K562 (cell line): Measurements from ENCODE around the gene GNAT2. TPM values are rescaled to one million over a fixed set of nuclear protein-coding genes. Genes with fewer than 3 reads are reported as not detected.

Experiments used
- ATAC-seq: fragments of 200-7000 bp; cut with Tn5 transposase; 3 replicates; pipeline ENCODE4 v1.9.1; 2020; ENCODE audit warnings: moderate library complexity
- BruUV-seq: library from RNA; stranded (reverse); fragments of 400-500 nt; replicated peaks from 2 replicates; lab custom pipeline; 2021; lab: Mats Ljungman, UMichigan
- CTCF ChIA-PET: fragments of 300-600 bp; formaldehyde crosslinking; extraction: SDS; loops from one replicate; lab custom pipeline; 2021; ENCODE audit warnings: low intra/inter-chr PET ratio; lab: Yijun Ruan, JAX
- POLR2A ChIA-PET: fragments of 300-600, 350-650 bp; sonication (Branson Sonifier 250); formaldehyde crosslinking; extraction: SDS; loops from one replicate; lab custom pipeline; 2021; ENCODE audit warnings: antibody characterized with exemption, inconsistent platforms; lab: Yijun Ruan, JAX
- DNase-seq, 4 experiments: peaks; one replicate each; pipeline versions ENCODE4 v3.0.0 to v3.0.0-alpha.2; 2011 to 2018; ENCODE audit warnings: low spot score in 3 of 4, mixed read lengths in 3 of 4; ENCODE audit errors: extremely low read depth in 1 of 4
- FAIRE-seq: peaks from 2 replicates; lab custom pipeline; 2011; peaks lifted over from hg19 to GRCh38; lab: Jason Lieb, UNC
- H2AFZ ChIP-seq: 2 replicates; pipeline ENCODE4 v1.6.0; 2011; ENCODE audit warnings: low read depth, low read length, control low read depth, inconsistent platforms
- H3K27ac ChIP-seq: fragments of 200-600 bp; 3 replicates; pipeline ENCODE4 v1.8.0; 2011; ENCODE audit warnings: low read depth, mild to moderate bottlenecking, control low read depth, inconsistent platforms, low read length, moderate library complexity, mixed read lengths; ENCODE audit errors: extremely low read depth
- H3K27me3 ChIP-seq, 2 experiments: fragments of 300-600 bp in 1 of 2; 2 replicates in 1 of 2; 3 replicates in 1 of 2; pipeline versions ENCODE4 v1.6.0 to v1.8.0; 2011; ENCODE audit warnings: inconsistent platforms in 2 of 2, low read length in 2 of 2, mild to moderate bottlenecking in 1 of 2, mixed read lengths in 1 of 2, moderate library complexity in 1 of 2; ENCODE audit not compliant: control insufficient read depth in 2 of 2, insufficient read depth in 2 of 2
- H3K36me3 ChIP-seq: fragments of 300-600 bp; 3 replicates; pipeline ENCODE4 v1.8.0; 2011; ENCODE audit warnings: mild to moderate bottlenecking, low read length, inconsistent platforms; ENCODE audit not compliant: control insufficient read depth, insufficient read depth
- H3K4me1 ChIP-seq, 2 experiments: fragments of 200-600 bp in 1 of 2; replicated peaks in 1 of 2; 2 replicates in 1 of 2; 3 replicates in 1 of 2; pipeline versions ENCODE4 v1.5.1 to v1.8.0; 2011; ENCODE audit warnings: inconsistent platforms in 2 of 2, low read length in 2 of 2, mild to moderate bottlenecking in 1 of 2, mixed read lengths in 1 of 2, moderate library complexity in 1 of 2; ENCODE audit not compliant: control insufficient read depth in 2 of 2, insufficient read depth in 2 of 2
- H3K4me2 ChIP-seq: 2 replicates; pipeline ENCODE4 v1.6.1; 2011; ENCODE audit warnings: low read length, control low read depth, inconsistent platforms, mixed read lengths; ENCODE audit not compliant: insufficient read depth
- H3K4me3 ChIP-seq: fragments of 200-600 bp; sonication (generic), shearing (Covaris generic); 2 replicates; pipeline ENCODE4 v1.5.1; 2016; ENCODE audit warnings: control low read depth, inconsistent platforms
- H3K79me2 ChIP-seq: fragments of 200-600 bp; 3 replicates; pipeline ENCODE4 v1.8.0; 2011; ENCODE audit warnings: low read length, inconsistent platforms; ENCODE audit not compliant: control insufficient read depth, insufficient read depth
- H3K9ac ChIP-seq, 2 experiments: 2 replicates each; pipeline versions ENCODE4 v1.6.0 to v1.6.1; 2011; ENCODE audit warnings: low read depth in 2 of 2, low read length in 2 of 2, control low read depth in 1 of 2, inconsistent platforms in 1 of 2, mild to moderate bottlenecking in 1 of 2, mixed read lengths in 1 of 2; ENCODE audit not compliant: insufficient read depth in 1 of 2
- H3K9me1 ChIP-seq: one replicate; pipeline ENCODE4 v1.6.0; 2011; ENCODE audit warnings: inconsistent platforms, mild to moderate bottlenecking, low read length, moderate library complexity; ENCODE audit not compliant: control insufficient read depth, insufficient read depth
- H3K9me3 ChIP-seq: replicated peaks from 2 replicates; pipeline ENCODE4 v1.5.1; 2011; ENCODE audit warnings: low read depth, low read length, inconsistent platforms; ENCODE audit not compliant: control insufficient read depth, insufficient read depth
- H4K20me1 ChIP-seq: replicated peaks from 2 replicates; pipeline ENCODE4 v1.6.1; 2011; ENCODE audit warnings: low read length, inconsistent platforms, mixed read lengths; ENCODE audit not compliant: control insufficient read depth, insufficient read depth
- CEBPB ChIP-seq: fragments of 450-650 bp; IDR thresholded peaks from 2 replicates; pipeline ENCODE4 v1.6.1; 2016; ENCODE audit warnings: missing genetic modification characterization, missing compliant biosample characterization
- CEBPG ChIP-seq, 3 experiments: fragments of 200-800 bp in 1 of 3; sonication (Bioruptor generic) in 1 of 3; sonication (generic) in 1 of 3; formaldehyde crosslinking in 1 of 3; IDR thresholded peaks in 2 of 3; conservative IDR thresholded peaks in 1 of 3; 2 replicates each; pipeline versions ENCODE4 v1.6.1 to v1.8.0; 2016 to 2022; ENCODE audit warnings: missing compliant biosample characterization in 2 of 3, missing genetic modification characterization in 2 of 3, mild to moderate bottlenecking in 1 of 3, missing genetic modification reagents in 1 of 3
- KDM4B ChIP-seq, 2 experiments: fragments of 450-650 bp in 1 of 2; sonication (generic) in 1 of 2; IDR thresholded peaks; 2 replicates each; pipeline ENCODE4 v1.6.1; 2016 to 2017; ENCODE audit warnings: borderline replicate concordance in 2 of 2, antibody characterized with exemption in 1 of 2, low read depth in 1 of 2, mild to moderate bottlenecking in 1 of 2
- PURB ChIP-seq: sonication (generic); formaldehyde crosslinking; IDR thresholded peaks from 2 replicates; pipeline ENCODE4 v1.9.0; 2021; ENCODE audit warnings: low read depth, mild to moderate bottlenecking, missing genetic modification reagents
- RAD51 ChIP-seq: fragments of 450-650 bp; IDR thresholded peaks from 2 replicates; pipeline ENCODE4 v1.7.1; 2016; ENCODE audit warnings: low read depth, mild to moderate bottlenecking, borderline replicate concordance
- ZC3H8 ChIP-seq: fragments of 450-650 bp; IDR thresholded peaks from 2 replicates; pipeline ENCODE4 v1.6.1; 2017
- WGBS: fragments of 100-300 bp; shearing (Covaris generic); methylation state at CpG from one replicate; pipeline ENCODE4 v1.1.6; 2016; ENCODE audit warnings: low coverage, mixed read lengths; ENCODE audit not compliant: insufficient coverage; ENCODE audit errors: missing lambda C conversion rate; 5-methylcytosine and 5-hydroxymethylcytosine counted together
- in situ Hi-C: fragments of 300-500 bp; cut with MboI; formaldehyde crosslinking; loops from 4 replicates; pipeline ENCODE4 v1.15.0; 2018; ENCODE audit warnings: inconsistent platforms, mixed read lengths
- intact Hi-C: fragments of 100-400 bp; cut with micrococcal nuclease; formaldehyde crosslinking; loops from 2 replicates; pipeline ENCODE4 v1.14.2; 2022
- polyA plus RNA-seq, 8 experiments: library from polyadenylated mRNA; depleted of rRNA in 4 of 8; stranded (reverse) in 5 of 8; unstranded in 3 of 8; fragments of >200 nt; fragmentation: Nextera tagmentation in 2 of 8; fragmentation: Illumina TruSeq in 1 of 8; extraction: Ambion mirVana in 2 of 8; extraction: Trizol in 1 of 8; gene quantifications; 2 replicates each; pipeline versions ENCODE4 v1.2.1 to v1.2.3, GENCODE V29; 2011 to 2014; ENCODE audit warnings: inconsistent platforms in 1 of 8, missing spikeins in 1 of 8
- total RNA-seq, 7 experiments: library from RNA; depleted of rRNA in 6 of 7; stranded (reverse); fragments of >200 nt in 6 of 7; fragmentation: Illumina TruSeq in 2 of 7; extraction: Trizol in 2 of 7; gene quantifications; 2 replicates each; pipeline versions ENCODE4 v1.2.1 to v1.2.3, GENCODE V29; 2011 to 2021; ENCODE audit warnings: low replicate concordance in 1 of 7
- TF ChIP-seq, protein P1 (sequence below), 2 experiments: fragments of 450-650 bp in 1 of 2; sonication (generic) in 1 of 2; formaldehyde crosslinking in 1 of 2; IDR thresholded peaks in 1 of 2; conservative IDR thresholded peaks in 1 of 2; 2 replicates each; pipeline versions ENCODE4 v1.6.1 to v1.8.1; 2016 to 2023; ENCODE audit warnings: mild to moderate bottlenecking in 2 of 2, moderate library complexity in 2 of 2, inconsistent platforms in 1 of 2, missing genetic modification reagents in 1 of 2

GNAT2 gene
- total and polyA plus RNA-seq, 9 of the 15 experiments (the other 6 are each of a cell fraction or from before 2014, with no cell fraction given): 0.06 to 0.52 (median 0.24) TPM; not detected in 1

DNA sequence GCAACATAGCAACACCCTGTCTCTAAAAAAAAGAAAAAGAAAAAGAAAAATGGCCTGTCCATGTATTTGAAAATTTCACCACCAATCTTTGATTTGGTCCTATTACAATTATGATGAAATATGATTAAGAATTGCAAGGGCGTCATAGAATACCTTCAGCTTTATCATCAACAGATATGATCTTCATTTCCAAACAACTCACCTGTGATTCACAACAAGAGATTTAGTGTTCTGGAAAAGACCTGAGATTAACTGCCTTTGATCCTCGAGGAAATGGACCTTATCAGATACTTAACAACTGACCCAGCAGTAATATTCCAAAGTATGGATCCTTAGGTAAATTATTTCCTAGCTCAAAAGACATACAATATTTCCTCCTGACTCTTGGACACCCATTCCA is 33.0 kb upstream of the GNAT2 start:
- H3K4me3 ChIP-seq: no peak overlapping the region
- H3K36me3 ChIP-seq: no peaks in the 10 kb centered on the region
- no peaks in the 10 kb centered on the region for H3K9me1 ChIP-seq
- no peaks in the 10 kb centered on the region for H4K20me1 ChIP-seq
- in situ Hi-C loops (no loop called here), intact Hi-C loops (no loop called here)
- peaks cover 0 to 19% of the 10 kb centered on the region in 2 experiments; a peak in 3 of 5 replicates for H3K4me1 ChIP-seq
- ATAC-seq (no peak), DNase-seq (no peak), FAIRE-seq (no peak)
- 0 out of 3 replicates have a peak, but pooled peaks cover 2% of the 10 kb centered on the region for H3K79me2 ChIP-seq
- POLR2A ChIA-PET: interaction anchor here (1.1 to 1.8 kb wide), 2 partner anchors 13 to 15 kb away, joined by 4 to 5 read pairs; no protein-coding TSS in a partner anchor
- no TSS peak for BruUV-seq
- H3K27ac ChIP-seq: no peak overlapping the region
- CTCF ChIA-PET: no interaction called here
- no peak overlapping the region for H3K4me2 ChIP-seq
- H2AFZ ChIP-seq: no peak overlapping the region
- H3K9me3 ChIP-seq: no peaks in the 10 kb centered on the region
- 0 out of 5 replicates have a peak, but pooled peaks cover 0 to 2% of the 10 kb centered on the region in 2 experiments for H3K27me3 ChIP-seq
- WGBS: 11% methylated on average over 2 of the region's 2 CpGs
- H3K9ac ChIP-seq: no peak overlapping the region
- TF ChIP-seq CEBPB (tag): peak; percentile 29
- TF ChIP-seq ZC3H8: no peak
- TF ChIP-seq RAD51: no peak
- no peak for TF ChIP-seq PURB
- TF ChIP-seq, protein P1, sequence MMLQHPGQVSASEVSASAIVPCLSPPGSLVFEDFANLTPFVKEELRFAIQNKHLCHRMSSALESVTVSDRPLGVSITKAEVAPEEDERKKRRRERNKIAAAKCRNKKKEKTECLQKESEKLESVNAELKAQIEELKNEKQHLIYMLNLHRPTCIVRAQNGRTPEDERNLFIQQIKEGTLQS (IDR thresholded peaks at IDR 0.05): peak; percentile 19; the same call in 1 of the 2 replicates
- TF ChIP-seq, protein P1 (CRISPR knock-in tag; conservative IDR thresholded peaks at IDR 0.05): no peak
- TF ChIP-seq CEBPG (CRISPR knock-in tag; IDR thresholded peaks at IDR 0.05): no peak
- TF ChIP-seq CEBPG (tag; conservative IDR thresholded peaks at IDR 0.05 in 1 of 2, IDR thresholded peaks at IDR 0.05 in 1 of 2): peak; percentile 44 to 54; a peak in 3 of 4 replicates
- no peak for TF ChIP-seq KDM4B (IDR thresholded peaks at IDR 0.05; ENCODE audit: borderline replicate concordance in 2 of 2, low read depth in 1 of 2)
